ENCODE data around the gene SNRPA. TPM values are rescaled to one million over a fixed set of nuclear protein-coding genes. Genes with fewer than 3 reads are reported as not detected.

Gene SNRPA
- total and polyA plus RNA-seq, 2 of the 8 experiments (the other 6 are each of a cell fraction or from before 2014, with no cell fraction given) = 201 to 202 TPM

DNA sequence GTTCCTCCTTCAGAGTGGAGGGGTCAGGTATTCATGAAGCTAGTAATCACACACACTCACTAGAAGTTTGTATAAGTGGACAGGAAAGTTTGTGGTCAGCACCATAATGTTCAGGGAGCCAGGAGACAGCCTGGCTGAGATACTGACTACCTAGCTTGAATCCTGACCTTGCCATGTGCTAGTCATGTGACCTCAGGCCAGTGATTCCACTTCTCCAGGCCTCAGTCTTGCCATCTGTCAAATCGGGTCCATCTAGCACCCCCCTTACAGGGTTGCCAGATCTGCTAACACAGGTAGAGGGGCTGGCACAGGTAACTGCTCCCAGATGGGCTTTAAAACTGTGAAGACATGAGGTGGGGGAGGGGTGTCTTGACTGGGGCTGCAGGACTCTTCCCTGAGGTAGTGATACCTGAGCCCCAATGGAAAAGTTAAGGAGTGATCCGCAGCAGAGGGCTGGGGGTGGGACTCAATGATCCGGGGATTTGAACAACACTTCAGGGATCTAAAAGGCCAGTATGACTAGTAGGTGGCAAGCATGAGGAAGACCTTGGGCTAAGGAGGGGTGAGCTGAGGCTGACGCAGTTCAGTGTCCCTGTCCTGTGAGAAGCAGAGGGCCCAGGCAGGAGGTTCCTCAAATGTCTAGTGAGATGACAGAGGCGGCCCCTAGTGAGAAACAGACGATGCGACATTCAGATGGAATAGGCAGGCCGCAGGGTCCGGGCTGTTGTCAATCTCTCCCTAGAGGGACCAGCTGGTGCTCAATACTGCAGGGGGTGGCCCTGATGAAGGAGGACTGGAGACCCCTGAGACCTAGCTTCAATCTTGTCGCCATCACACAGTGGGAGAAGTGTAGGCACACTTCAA, 9.2 kb upstream of the SNRPA start:
- Histone ChIP-seq H3K9ac (replicated peaks in 1 of 4; ENCODE audit: extremely low read depth in 1 of 4, low read depth in 3 of 4, low read length in 3 of 4) (no peak overlapping the region), H3K23ac (ENCODE audit: insufficient read length) (no peak overlapping the region), H3K79me2 (ENCODE audit: control insufficient read depth in 1 of 2, insufficient read depth in 2 of 2, low read length in 2 of 2) (no peaks in the 10 kb centered on the region), H3K4me2 (ENCODE audit: insufficient read depth in 1 of 2, low read depth in 2 of 2, low read length in 2 of 2) (no peak overlapping the region), H3K79me1 (ENCODE audit: low read depth, low read length) (no peaks in the 10 kb centered on the region), H3K27me3 (replicated peaks in 1 of 4; ENCODE audit: control insufficient read depth in 3 of 4, extremely low read depth in 1 of 4, insufficient read depth in 3 of 4, low read length in 3 of 4) (no peaks in the 10 kb centered on the region), H4K20me1 (replicated peaks in 1 of 2; ENCODE audit: control insufficient read depth in 1 of 2, insufficient read depth in 2 of 2, low read length in 2 of 2) (peaks cover 0 to 8% of the 10 kb centered on the region in 2 experiments), H4K91ac (replicated peaks; ENCODE audit: insufficient read length, low read length) (no peak overlapping the region), H3K4me1 (replicated peaks in 1 of 4; ENCODE audit: control insufficient read depth in 3 of 4, insufficient read depth in 4 of 4, low read length in 3 of 4) (peaks cover 0 to 13% (median 3%) of the 10 kb centered on the region in 4 experiments; a peak in 4 of 7 replicates), H3K18ac (ENCODE audit: extremely low read depth, low read length) (no peak overlapping the region), H3K4ac (replicated peaks; ENCODE audit: insufficient read length, low read depth, low read length) (no peak overlapping the region), H3K56ac (replicated peaks; ENCODE audit: insufficient read length, low read depth, low read length) (no peak overlapping the region), H2BK20ac (ENCODE audit: low read length) (no peak overlapping the region), H3K27ac (ENCODE audit: low read depth, low read length) (no peak overlapping the region), H2BK120ac (replicated peaks; ENCODE audit: low read depth, low read length) (no peak overlapping the region), H2BK5ac (ENCODE audit: low read depth, low read length) (no peak overlapping the region), H3K14ac (ENCODE audit: insufficient read length) (no peak overlapping the region), H3K4me3 (ENCODE audit: extremely low read depth in 1 of 4, insufficient read depth in 2 of 4, low read depth in 3 of 4, low read length in 4 of 4) (no peak overlapping the region), H4K8ac (ENCODE audit: extremely low read depth, insufficient read depth, low read length) (no peak overlapping the region), H3K23me2 (ENCODE audit: low read depth, low read length) (no peaks in the 10 kb centered on the region), H2AFZ (ENCODE audit: low read length) (no peak overlapping the region), H4K5ac (ENCODE audit: insufficient read length, low read depth, low read length) (no peak overlapping the region), H2BK15ac (ENCODE audit: low read length) (no peak overlapping the region), H2BK12ac (ENCODE audit: low read depth, low read length) (no peak overlapping the region), H3K9me3 (ENCODE audit: insufficient read depth in 2 of 2, low read depth in 1 of 2, low read length in 1 of 2) (no peaks in the 10 kb centered on the region), H2AK5ac (ENCODE audit: low read depth, low read length) (no peak overlapping the region), H3K36me3 (ENCODE audit: control insufficient read depth in 2 of 4, insufficient read depth in 4 of 4, low read length in 3 of 4) (peaks cover 0 to 16% (median 5%) of the 10 kb centered on the region in 4 experiments; a peak in 5 of 8 replicates)
- ChIA-PET POLR2A (ENCODE audit: partially characterized antibody) (interaction anchor here (0.9 to 12.4 kb wide), 17 partner anchors 9 to 79 kb away, joined by 3 to 120 read pairs (median 3); partner anchors contain the start of genes ACTMAP, COQ8B, ITPKC and SNRPA), CTCF (ENCODE audit: partially characterized antibody) (interaction anchor here (0.7 to 4.7 kb wide), 14 partner anchors 8 to 953 kb away, joined by 3 to 26 read pairs (median 4); partner anchors contain the start of genes ACTMAP and SNRPA)
- TF ChIP-seq, protein P1, sequence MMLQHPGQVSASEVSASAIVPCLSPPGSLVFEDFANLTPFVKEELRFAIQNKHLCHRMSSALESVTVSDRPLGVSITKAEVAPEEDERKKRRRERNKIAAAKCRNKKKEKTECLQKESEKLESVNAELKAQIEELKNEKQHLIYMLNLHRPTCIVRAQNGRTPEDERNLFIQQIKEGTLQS (IDR thresholded peaks at IDR 0.05; ENCODE audit: insufficient read depth, low read depth, low read length) = no peak
- TF ChIP-seq, protein P2, sequence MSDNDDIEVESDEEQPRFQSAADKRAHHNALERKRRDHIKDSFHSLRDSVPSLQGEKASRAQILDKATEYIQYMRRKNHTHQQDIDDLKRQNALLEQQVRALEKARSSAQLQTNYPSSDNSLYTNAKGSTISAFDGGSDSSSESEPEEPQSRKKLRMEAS (IDR thresholded peaks at IDR 0.05) = 0 out of 2 replicates have a peak, but pooled peaks have one; percentile 24
- no peak for DNase-seq (ENCODE audit: low read depth in 1 of 2, low spot score in 2 of 2)
- no peak for FAIRE-seq
- 88% methylated on average over 10 of the region's 10 CpGs; no CpG with 5 or more reads in 1 of the 2 experiments for whole genome bisulfite sequencing, 2 experiments (ENCODE audit: extremely low coverage in 1 of 2, insufficient coverage in 1 of 2, insufficient read length in 1 of 2, insufficient replicate concordance in 2 of 2, low coverage in 1 of 2, low lambda C conversion rate in 2 of 2, missing lambda C conversion rate in 1 of 2)

All from H1 (cell line).